ENCODE results near the gene C17orf67.

C17orf67 gene

GRCh38 chr17:56833809-56834379 lies at the start of gene C17orf67, which contains the start of gene DGKE:
TSS of gene C17orf67 (minus strand) at chr17:56833920. CDS start at chr17:56815810, 18,110 bp downstream.
TSS of gene DGKE (plus strand) at chr17:56834151. CDS start at chr17:56834796, 645 bp downstream.
- peak; percentile 97 for DNase-seq

- DNase-seq, result no peak
Measured at GRCh38 chr17:56881685-56882295, 48.1 kb upstream of the C17orf67 start.

GRCh38 chr17:56880571-56880970 lies 46.9 kb upstream of the C17orf67 start:
- DNase-seq, result no peak

GRCh38 chr17:56880133-56880532 lies 46.4 kb upstream of the C17orf67 start:
- no peak for DNase-seq

- no peak for DNase-seq
Measured at GRCh38 chr17:56879280-56879679, 45.6 kb upstream of the C17orf67 start.

GRCh38 chr17:56876766-56877179 lies 43.1 kb upstream of the C17orf67 start:
- no peak for DNase-seq

GRCh38 chr17:56870081-56870651 lies 36.4 kb upstream of the C17orf67 start:
- DNase-seq, result no peak

GRCh38 chr17:56868716-56869115 lies 35.0 kb upstream of the C17orf67 start:
- DNase-seq, result no peak

GRCh38 chr17:56867948-56868376 lies 34.2 kb upstream of the C17orf67 start:
- DNase-seq, result no peak

GRCh38 chr17:56866496-56866895 lies 32.8 kb upstream of the C17orf67 start:
- DNase-seq, result no peak

- DNase-seq, result no peak
Measured at GRCh38 chr17:56866076-56866475, 32.4 kb upstream of the C17orf67 start.

GRCh38 chr17:56863974-56864373 lies 30.3 kb upstream of the C17orf67 start:
- no peak for DNase-seq

GRCh38 chr17:56861899-56862298 lies 28.2 kb upstream of the C17orf67 start:
- no peak for DNase-seq

GRCh38 chr17:56851008-56851407 lies 17.3 kb upstream of the C17orf67 start:
- no peak for DNase-seq

GRCh38 chr17:56850591-56850990 lies 16.9 kb upstream of the C17orf67 start:
- DNase-seq, result no peak

GRCh38 chr17:56849131-56849530 lies 15.4 kb upstream of the C17orf67 start:
- DNase-seq, result no peak

GRCh38 chr17:56847106-56847505 lies 13.4 kb upstream of the C17orf67 start:
- no peak for DNase-seq

GRCh38 chr17:56845934-56846333 lies 12.2 kb upstream of the C17orf67 start:
- DNase-seq, result no peak

GRCh38 chr17:56842577-56842976 lies 8.9 kb upstream of the C17orf67 start:
- no peak for DNase-seq

GRCh38 chr17:56838687-56839086 lies 5.0 kb upstream of the C17orf67 start:
- DNase-seq, result no peak

GRCh38 chr17:56835264-56835585 lies 1.5 kb upstream of the C17orf67 start:
- peak; percentile 20 for DNase-seq

GRCh38 chr17:56834380-56835263 lies 902 bp upstream of the C17orf67 start:
- DNase-seq, result peak; percentile 72

- peak; percentile 59 for DNase-seq
Measured at GRCh38 chr17:56833057-56833808, 487 bp downstream of the C17orf67 start.
